Esophagus mucosa (tissue), 1 donor: Measurements from ENCODE around the gene APCDD1. TPM values are rescaled to one million over a fixed set of nuclear protein-coding genes. Genes with fewer than 3 reads are reported as not detected.
"Not testable (repeated sequence)": the region's sequence is repeated elsewhere in the genome, so short reads cannot be mapped to it uniquely, and the experiment has no call there.

Experiments
- ATAC-seq: fragments of 200-7000 bp; cut with Tn5 transposase; one replicate; pipeline ENCODE4 v1.9.1; 2020
- total RNA-seq: library from RNA; stranded (reverse); gene quantifications from one replicate; pipeline ENCODE4 v1.2.4, GENCODE V29; 2023
- donor health status: DM: yes; HTN: yes; CAD: no.

The APCDD1 gene
- total RNA-seq, 1 donor from 2014 or later, result 42.2 TPM

- ATAC-seq, result no peak
Observed at GRCh38 chr18:10497206-10497749, 42.8 kb downstream of the APCDD1 start.

DNA sequence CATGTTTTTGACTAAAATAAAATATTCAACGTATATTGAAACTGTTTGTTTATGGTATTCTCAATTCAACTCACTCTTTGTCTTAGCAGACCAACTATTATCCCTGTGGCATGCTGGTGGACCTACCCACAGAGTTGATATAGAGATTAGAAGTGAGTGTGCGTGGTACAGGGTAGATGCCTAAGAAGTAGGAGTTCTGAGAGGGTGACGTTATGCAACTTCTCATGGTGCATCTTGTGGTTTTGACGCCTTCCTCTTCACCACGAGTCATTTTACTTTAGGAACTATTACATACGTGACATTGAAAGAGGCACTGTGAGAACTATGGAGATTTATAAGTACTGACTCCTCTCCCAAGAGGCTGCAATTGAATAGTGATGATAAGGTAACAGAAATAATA, 44.8 kb downstream of the APCDD1 start:
- no peak for ATAC-seq

DNA sequence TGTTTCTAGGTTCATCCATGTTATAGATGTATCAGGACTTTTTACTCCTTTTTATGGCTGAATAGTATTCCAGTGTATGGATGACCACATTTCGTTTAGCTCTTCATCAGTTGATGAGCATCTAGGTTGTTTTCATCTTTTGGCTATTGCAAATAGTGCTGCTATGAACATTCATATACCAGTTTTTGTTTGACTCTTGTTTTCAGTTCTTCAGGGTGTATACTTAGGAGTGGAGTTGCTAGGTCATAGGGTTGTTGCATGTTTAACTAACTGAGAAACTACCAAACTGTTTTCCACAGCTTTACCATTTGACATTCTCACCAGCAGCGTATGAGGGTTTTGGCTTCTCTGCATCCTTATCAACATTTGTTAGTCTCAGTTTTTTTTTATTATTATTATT, 45.6 kb downstream of the APCDD1 start:
- no peak for ATAC-seq

DNA sequence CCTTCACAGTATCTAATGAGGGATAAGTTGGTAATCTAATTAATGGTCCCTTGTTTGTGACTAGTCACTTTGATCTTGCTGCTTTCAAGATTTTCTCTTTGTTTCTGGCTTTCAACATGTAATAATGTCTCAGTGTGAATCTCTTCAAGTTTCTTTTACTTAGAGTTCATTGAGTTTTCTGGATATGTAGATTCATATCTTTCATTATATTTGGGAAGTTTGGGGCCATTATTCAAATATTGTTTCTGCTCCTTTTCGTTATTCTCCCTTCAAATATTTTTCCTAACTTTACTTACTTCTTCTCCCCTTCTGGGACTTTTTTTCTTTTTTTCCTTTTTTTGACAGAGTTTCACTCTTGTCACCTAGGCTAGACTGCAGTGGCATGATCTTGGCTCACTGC, 50.3 kb downstream of the APCDD1 start:
- ATAC-seq, result no peak

GRCh38 chr18:10505892-10506291, 51.5 kb downstream of the APCDD1 start:
- ATAC-seq, result not testable (repeated sequence)

DNA sequence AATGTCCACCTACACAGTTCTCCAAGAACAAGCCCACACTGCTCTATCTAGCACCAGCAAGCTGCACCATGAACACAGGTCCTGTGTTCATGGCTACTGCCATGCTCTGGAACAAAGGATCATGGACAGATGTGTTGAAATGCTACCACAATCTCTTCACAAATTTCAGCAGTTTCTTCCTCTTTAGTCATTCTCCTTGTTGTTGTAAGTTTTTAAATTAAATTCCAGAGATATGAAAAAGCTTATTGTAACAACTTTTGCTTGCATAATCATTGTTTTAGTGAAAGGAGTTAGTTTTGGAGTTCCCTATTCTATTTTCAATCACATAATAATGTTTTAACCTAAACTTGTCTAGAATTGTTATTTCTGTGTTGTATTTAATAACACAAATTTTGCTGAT, 54.2 kb downstream of the APCDD1 start:
- ATAC-seq, result no peak

GRCh38 chr18:10511236-10511635, 56.8 kb downstream of the APCDD1 start:
- ATAC-seq, result no peak

DNA sequence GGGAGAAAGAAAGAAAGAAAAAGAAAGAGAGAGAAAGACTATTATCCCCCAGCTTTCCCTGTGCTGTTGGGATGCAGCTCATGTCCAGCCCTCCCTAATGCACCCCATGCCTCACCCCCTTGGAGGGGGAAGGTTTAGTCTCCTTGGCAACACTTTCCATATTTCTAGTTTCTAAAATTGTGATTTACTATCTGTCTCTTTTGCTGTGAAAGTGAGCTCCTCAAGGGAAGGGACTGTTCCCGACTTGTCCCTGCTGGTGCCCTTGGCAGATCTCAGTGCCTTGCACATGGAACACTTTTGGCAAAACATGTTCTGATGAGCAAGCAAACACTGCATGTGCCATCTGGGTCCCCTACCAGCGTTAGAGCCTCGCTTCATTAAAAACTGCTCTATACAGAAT, 59.6 kb downstream of the APCDD1 start:
- ATAC-seq, result no peak

DNA sequence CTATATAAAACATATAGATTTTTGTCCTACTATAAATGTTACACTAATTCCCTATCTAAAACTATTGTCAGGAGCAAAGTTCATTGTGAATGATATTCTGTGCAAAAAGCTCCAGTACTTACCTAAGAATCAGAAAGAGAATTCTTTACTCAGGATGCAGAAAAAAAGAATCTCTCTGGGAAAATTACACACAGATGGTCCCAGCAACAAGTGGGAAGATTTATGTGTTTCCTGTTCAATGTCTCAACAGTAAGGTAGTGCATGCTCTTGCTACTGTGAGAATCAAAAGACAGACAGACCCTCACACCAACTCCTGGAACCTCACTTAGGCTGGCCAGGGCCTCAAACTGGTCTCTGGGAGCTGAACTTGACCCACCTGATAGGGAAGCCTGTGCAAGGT, 60.2 kb downstream of the APCDD1 start:
- no peak for ATAC-seq

- ATAC-seq, result no peak
Observed at GRCh38 chr18:10515456-10515855, 61.0 kb downstream of the APCDD1 start.

- no peak for ATAC-seq
Observed at GRCh38 chr18:10516078-10516477, 61.6 kb downstream of the APCDD1 start.

DNA sequence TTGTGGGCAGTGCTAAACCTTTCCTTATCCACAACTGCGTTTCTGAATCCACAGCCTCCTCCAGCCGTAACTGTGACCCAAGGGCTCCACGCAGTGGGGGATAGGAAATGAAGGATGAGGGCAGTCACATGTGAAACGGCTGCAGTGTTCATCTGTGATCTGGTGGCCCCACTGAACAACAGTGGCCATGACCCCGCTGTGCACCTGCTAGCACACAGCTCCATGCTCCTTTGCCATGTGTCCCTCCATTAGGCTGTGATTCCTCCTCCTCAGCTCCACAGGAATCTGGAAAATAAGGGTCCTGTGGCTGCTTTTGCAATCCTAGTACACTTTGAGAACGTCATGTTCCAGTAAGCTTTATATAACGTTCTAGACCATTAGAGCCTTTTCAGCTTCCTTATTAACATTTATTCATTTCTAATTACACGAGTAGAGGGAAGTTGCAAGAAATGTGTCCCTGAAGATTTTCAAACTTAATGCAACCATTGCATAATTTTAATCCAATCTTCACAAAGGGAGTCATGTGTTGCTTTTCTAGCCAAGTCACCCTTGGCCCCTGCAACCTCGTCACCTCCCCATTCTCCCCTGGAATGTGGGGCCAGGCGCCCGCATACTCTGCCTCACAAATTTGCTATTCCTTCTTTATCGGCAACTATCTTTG, 64.3 kb downstream of the APCDD1 start:
- no peak for ATAC-seq

DNA sequence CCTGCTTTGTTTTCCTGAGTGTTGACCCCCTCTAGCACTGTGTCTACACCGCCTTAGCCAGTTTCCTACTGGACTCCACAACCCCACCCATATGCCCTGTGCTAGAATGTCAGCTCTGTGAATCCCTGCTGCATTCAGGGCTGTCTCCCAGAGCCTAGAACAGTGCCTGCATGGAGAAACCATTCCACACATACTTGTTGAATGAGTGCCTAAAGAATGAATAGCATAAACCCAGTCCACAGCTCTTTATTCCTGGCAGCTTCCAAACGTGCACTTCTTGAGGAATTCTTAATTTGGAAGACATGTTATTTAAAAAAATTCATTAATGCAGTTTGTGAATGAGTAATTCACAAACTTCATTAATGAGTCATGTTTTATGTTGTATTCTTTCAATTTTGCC, 64.9 kb downstream of the APCDD1 start:
- ATAC-seq, result no peak

DNA sequence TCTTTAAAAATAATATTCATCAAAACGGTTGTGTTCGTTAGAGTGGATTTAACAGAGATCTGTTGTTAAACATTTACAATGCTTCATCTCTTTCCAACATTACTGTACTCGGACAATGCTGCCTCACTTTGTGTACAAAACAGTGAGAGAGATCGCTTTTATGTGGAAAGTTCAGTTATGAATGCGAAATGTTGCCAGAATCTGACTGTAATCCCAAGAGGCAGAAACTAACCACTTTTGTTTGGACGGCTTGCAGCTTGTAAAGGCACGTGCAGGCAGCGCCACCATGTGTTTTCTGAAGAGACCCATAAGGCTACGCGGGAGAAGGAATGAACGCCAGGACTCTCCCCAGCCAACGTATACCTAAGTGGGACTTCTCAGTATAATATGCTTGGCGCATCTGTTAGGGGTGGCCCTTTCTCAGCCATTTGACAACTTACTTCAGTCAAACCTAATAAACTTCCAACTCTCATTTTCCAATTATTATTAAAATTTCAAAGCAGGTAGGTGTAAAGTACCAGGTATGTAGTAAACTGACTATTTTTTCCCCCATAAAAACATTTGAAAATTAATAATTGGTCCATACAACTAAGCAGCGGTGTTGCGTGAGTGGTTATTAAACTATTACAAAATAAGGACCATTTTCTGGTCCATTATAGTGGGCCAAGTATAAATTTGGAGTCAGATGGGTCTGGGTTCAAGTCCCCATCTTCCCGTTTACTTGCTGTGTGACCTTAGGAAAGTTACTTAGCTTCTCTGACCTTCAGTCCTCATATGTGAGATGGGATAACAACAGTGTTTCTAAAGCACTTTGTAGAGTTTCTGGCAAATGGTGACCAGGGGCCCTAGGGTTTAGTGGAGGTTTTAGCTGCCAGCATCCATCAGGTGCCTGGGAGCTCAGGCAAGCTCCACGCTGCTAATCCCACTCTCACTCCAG, 65.8 kb downstream of the APCDD1 start:
- ATAC-seq, result peak; percentile 82

GRCh38 chr18:10521566-10521965, 67.1 kb downstream of the APCDD1 start:
- no peak for ATAC-seq

DNA sequence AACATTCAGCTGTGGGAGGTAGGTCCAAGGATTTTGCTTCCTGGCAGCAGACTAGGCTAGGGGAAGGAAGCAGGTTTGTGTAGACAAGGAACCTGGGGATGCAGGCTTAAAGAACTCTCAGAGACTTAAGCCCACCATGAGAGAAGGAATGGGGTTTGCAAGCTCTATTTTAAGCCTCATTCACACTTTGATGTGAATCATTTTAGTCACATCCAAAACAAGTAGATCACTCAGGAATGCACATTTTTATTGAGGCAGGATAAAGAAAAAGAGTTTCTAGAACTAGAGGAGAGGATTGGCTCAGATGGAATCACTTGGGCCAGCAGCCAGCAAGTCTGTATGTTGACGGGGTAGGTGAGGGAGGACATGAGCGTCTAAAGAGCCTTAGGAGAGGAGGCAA, 68.1 kb downstream of the APCDD1 start:
- no peak for ATAC-seq

GRCh38 chr18:10523544-10523943, 69.1 kb downstream of the APCDD1 start:
- no peak for ATAC-seq

DNA sequence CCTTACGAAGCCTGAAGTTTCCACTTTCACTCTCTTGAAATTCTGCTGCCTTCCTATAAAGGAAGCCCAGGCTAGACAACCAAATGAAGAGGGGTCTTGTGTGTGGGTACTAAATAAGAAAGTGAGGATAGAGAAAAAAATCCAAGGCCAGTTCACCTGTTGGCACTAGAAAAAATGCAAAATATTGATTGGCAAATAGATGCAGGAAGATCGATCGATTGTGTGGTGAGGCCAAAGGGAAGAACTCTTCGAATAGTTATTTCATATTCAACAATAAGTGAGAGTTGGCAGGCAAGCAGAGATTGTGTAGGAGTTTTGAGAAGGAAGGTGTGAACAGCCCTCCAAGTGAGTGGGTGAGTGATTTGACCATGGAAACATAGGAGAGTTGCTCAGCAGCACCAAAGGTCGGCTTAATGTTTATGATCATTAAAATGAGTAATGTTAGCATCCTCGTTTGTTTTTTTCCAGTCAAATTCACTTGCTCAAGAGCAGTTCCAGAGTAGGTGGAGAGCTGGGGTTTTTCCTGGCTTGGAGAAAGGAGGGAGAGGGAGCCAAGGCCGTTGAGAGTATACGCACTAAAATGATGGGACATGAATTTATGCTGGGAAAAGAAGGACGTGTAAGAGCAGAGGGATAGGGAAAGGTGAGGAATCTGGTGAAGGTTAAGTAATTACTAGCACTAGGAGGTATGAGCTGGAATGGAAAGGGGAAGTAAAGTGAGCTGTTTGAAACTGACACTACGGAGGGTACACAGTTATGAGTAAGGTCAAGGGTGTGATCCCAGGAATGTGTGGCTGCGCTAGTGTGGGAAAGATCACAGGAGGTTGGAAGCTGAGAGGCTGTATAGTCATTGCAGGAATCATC, 70.3 kb downstream of the APCDD1 start:
- ATAC-seq, result no peak

DNA sequence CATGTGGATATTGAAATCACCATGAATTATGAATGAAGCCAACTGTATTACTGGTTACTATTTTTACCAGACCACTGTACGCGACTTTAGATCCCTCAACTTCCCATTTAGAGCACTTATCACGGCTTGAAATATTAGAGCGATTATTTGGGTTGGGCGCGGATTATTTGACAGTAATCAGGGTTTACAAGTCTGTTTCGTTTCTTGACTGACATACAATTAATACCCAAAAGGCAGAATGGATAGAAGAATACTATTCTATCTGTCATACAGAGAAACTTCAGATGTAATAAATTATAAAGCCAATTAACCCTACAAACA, 70.9 kb downstream of the APCDD1 start:
- ATAC-seq, result no peak

GRCh38 chr18:10525697-10526560, 71.5 kb downstream of the APCDD1 start, which contains the start of gene NAPG:
Gene NAPG, plus strand, starts transcription at chr18:10526027. Its CDS starts 76 bp downstream, at chr18:10526103.
- ATAC-seq, result peak; percentile 93

GRCh38 chr18:10526561-10526949, 72.1 kb downstream of the APCDD1 start:
- peak; percentile 3 for ATAC-seq

GRCh38 chr18:10528439-10528838, 74.0 kb downstream of the APCDD1 start:
- ATAC-seq, result no peak
